ENCODE data around the gene ASPHD2. TPM values are rescaled to one million over a fixed set of nuclear protein-coding genes. Genes with fewer than 3 reads are reported as not detected.
A peak's percentile ranks its signal among the peaks of the same experiment; 100 is the strongest.

Gene ASPHD2
- total and polyA plus RNA-seq, 10 of the 15 experiments (the other 5 are each of a cell fraction or from before 2014, with no cell fraction given), result 1.6 to 10.6 (median 5.2) TPM

DNA sequence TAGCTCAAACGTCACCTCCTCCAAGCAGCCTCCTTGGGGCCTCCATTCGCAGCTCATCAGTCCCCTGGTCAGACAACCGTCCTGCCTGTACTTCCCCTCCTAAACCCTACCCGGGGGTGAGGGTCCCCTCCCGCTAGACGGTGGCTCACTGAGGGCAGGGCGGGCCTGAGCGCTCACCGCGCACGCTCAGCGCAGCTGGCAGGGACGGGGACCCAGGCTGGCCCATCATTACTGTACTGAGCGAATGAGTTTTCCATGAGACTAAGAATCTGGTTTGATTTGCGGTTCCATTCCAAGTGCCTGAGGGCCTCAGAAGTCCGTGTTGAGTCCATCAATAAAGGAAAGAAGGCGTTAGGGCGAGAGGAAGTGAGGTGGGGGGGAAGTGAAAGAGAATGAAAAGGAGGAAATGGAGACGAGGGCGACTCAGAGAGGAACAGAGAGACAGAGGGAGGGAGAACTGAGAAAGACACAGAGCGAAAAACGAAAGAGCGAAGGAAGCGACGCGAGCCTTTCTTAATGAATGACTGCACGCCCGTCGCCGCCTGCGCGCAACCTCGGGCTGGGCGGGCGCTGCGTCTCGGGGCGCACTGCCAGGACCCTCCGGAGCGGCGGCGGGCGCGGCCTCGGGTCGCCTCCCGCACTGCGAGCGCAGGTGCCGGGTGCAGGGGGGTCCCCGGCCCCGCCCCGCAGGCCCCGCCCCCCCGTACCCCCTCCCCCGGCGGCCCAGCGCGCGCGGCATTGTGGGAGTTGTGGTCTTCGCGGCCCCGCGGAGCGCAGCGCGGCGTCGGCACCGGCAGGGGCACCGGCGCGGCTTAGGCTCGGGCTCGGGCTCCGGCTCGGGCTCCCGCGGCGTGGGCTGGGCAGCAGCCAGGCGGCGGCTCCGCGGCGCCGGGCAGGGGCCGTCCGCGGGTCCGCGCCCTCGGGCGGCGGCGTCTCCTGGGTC is at the start of gene ASPHD2 (continued):
- 0 out of 2 replicates have a peak, but pooled peaks have one; percentile 5 for TF ChIP-seq RFX5 (IDR thresholded peaks at IDR 0.05; ENCODE audit: low read depth, low read length)
- no peak for TF ChIP-seq FOXK2 (IDR thresholded peaks at IDR 0.05)
- TF ChIP-seq TCF3 (IDR thresholded peaks at IDR 0.05; ENCODE audit: borderline replicate concordance, insufficient read depth, low read depth, low read length), result peak; percentile 76; the same call in 1 of the 2 replicates
- TF ChIP-seq, protein P1, sequence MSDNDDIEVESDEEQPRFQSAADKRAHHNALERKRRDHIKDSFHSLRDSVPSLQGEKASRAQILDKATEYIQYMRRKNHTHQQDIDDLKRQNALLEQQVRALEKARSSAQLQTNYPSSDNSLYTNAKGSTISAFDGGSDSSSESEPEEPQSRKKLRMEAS (IDR thresholded peaks at IDR 0.05; ENCODE audit: low read depth, low read length), result 0 out of 2 replicates have a peak, but pooled peaks have one; percentile 23
- peak; percentile 76 for TF ChIP-seq ATF7 (IDR thresholded peaks at IDR 0.05; ENCODE audit: low read depth)
- TF ChIP-seq EZH2 (IDR thresholded peaks at IDR 0.05; ENCODE audit: borderline replicate concordance, control insufficient read depth, low read depth, low read length), result no peak
- TF ChIP-seq ZNF384 (IDR thresholded peaks at IDR 0.05; ENCODE audit: borderline replicate concordance, low read depth, low read length), result no peak
- TF ChIP-seq, protein P2, sequence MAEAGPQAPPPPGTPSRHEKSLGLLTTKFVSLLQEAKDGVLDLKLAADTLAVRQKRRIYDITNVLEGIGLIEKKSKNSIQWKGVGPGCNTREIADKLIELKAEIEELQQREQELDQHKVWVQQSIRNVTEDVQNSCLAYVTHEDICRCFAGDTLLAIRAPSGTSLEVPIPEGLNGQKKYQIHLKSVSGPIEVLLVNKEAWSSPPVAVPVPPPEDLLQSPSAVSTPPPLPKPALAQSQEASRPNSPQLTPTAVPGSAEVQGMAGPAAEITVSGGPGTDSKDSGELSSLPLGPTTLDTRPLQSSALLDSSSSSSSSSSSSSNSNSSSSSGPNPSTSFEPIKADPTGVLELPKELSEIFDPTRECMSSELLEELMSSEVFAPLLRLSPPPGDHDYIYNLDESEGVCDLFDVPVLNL (IDR thresholded peaks at IDR 0.05; ENCODE audit: low read depth, low read length), result no peak
- TF ChIP-seq BACH1 (IDR thresholded peaks at IDR 0.05; ENCODE audit: borderline replicate concordance), result no peak
